HCT116 (cell line): Measurements from ENCODE around the gene CHD1. TPM values are rescaled to one million over a fixed set of nuclear protein-coding genes. Genes with fewer than 3 reads are reported as not detected.

Experiments used
- ATAC-seq: fragments of 200-7000 bp; cut with Tn5 transposase; 2 replicates; pipeline ENCODE4 v1.9.1; 2020; ENCODE audit warnings: mild to moderate bottlenecking, moderate library complexity
- BruUV-seq: library from RNA; stranded (reverse); fragments of 400-500 nt; replicated peaks from 2 replicates; lab custom pipeline; 2021; lab: Mats Ljungman, UMichigan
- CTCF ChIA-PET: fragments of 300-600 bp; sonication (Branson Sonifier 250); formaldehyde crosslinking; loops from one replicate; lab custom pipeline; 2021; ENCODE audit warnings: antibody characterized with exemption; lab: Charles Lee
- POLR2A ChIA-PET: fragments of 300-600, 350-600 bp; sonication (Branson Sonifier 250); formaldehyde crosslinking; loops from one replicate; lab custom pipeline; 2021; ENCODE audit warnings: antibody characterized with exemption; lab: Charles Lee
- RAD21 ChIA-PET, 2 experiments: fragments of 300-600 bp; sonication (Branson Sonifier 250); formaldehyde crosslinking; loops; one replicate each; lab custom pipeline; 2023; ENCODE audit warnings: low total read pairs in 2 of 2; ENCODE audit not compliant: uncharacterized antibody in 2 of 2, unreplicated experiment in 2 of 2, low non-redundant PET in 1 of 2; lab: Charles Lee
- DNase-seq: peaks from one replicate; pipeline ENCODE4 v3.0.0-alpha.2; 2010; ENCODE audit warnings: low read depth, low spot score
- H2AFZ ChIP-seq: fragments of 200-600 bp; shearing (Covaris generic), sonication (generic); 2 replicates; pipeline ENCODE4 v1.6.1; 2017; ENCODE audit warnings: low read depth, mixed run types, mixed read lengths, antibody characterized with exemption, low read length; ENCODE audit not compliant: poor library complexity, severe bottlenecking
- H3K27ac ChIP-seq: 2 replicates; pipeline ENCODE4 v1.5.1; 2012; ENCODE audit warnings: low read depth, low read length
- H3K27me3 ChIP-seq: fragments of 200-600 bp; sonication (generic); 2 replicates; pipeline ENCODE4 v1.6.1; 2016; ENCODE audit warnings: mixed run types, low read length, mixed read lengths; ENCODE audit not compliant: insufficient read depth
- H3K36me3 ChIP-seq, 2 experiments: fragments of 200-500 bp in 1 of 2; fragments of 200-600 bp in 1 of 2; sonication (Bioruptor generic) in 1 of 2; sonication (generic) in 1 of 2; 2 replicates each; pipeline versions ENCODE4 v1.5.1 to v1.6.1; 2014 to 2016; ENCODE audit warnings: low read length in 2 of 2, inconsistent platforms in 1 of 2, mixed read lengths in 1 of 2, mixed run types in 1 of 2; ENCODE audit not compliant: insufficient read depth in 2 of 2, control insufficient read depth in 1 of 2
- H3K4me1 ChIP-seq, 2 experiments: fragments of 200-600 bp in 1 of 2; sonication (generic) in 1 of 2; 2 replicates each; pipeline versions ENCODE4 v1.5.1 to v1.6.1; 2012 to 2017; ENCODE audit warnings: low read length in 2 of 2, inconsistent platforms in 1 of 2, mild to moderate bottlenecking in 1 of 2, mixed read lengths in 1 of 2, mixed run types in 1 of 2, moderate library complexity in 1 of 2; ENCODE audit not compliant: insufficient read depth in 2 of 2, control insufficient read depth in 1 of 2
- H3K4me2 ChIP-seq: fragments of 200-600 bp; sonication (generic); 2 replicates; pipeline ENCODE4 v1.6.1; 2017; ENCODE audit warnings: mixed run types, low read length, mixed read lengths
- H3K4me3 ChIP-seq, 2 experiments: fragments of 200-600 bp in 1 of 2; sonication (generic) in 1 of 2; replicated peaks in 1 of 2; 2 replicates each; pipeline ENCODE4 v1.5.1; 2011 to 2016; ENCODE audit warnings: low read length in 2 of 2, control low read depth in 1 of 2, low read depth in 1 of 2, mild to moderate bottlenecking in 1 of 2, mixed read lengths in 1 of 2, mixed run types in 1 of 2
- H3K79me2 ChIP-seq: fragments of 200-600 bp; sonication (generic); 2 replicates; pipeline ENCODE4 v1.6.1; 2017; ENCODE audit warnings: mild to moderate bottlenecking, mixed run types, low read length, moderate library complexity, mixed read lengths; ENCODE audit not compliant: insufficient read depth
- H3K9ac ChIP-seq: fragments of 200-600 bp; sonication (generic); 2 replicates; pipeline ENCODE4 v1.6.1; 2016; ENCODE audit warnings: low read length, mixed read lengths
- H3K9me2 ChIP-seq: fragments of 200-600 bp; sonication (generic), shearing (Covaris generic); 2 replicates; pipeline ENCODE4 v1.6.1; 2017; ENCODE audit warnings: mixed run types, mild to moderate bottlenecking, moderate library complexity; ENCODE audit not compliant: insufficient read depth
- H3K9me3 ChIP-seq, 2 experiments: fragments of 200-500 bp in 1 of 2; fragments of 200-600 bp in 1 of 2; sonication (Bioruptor generic) in 1 of 2; sonication (generic) in 1 of 2; 2 replicates each; pipeline ENCODE4 v1.6.1; 2014 to 2017; ENCODE audit warnings: low read length in 2 of 2, mixed read lengths in 2 of 2, inconsistent platforms in 1 of 2, low read depth in 1 of 2, mild to moderate bottlenecking in 1 of 2, mixed run types in 1 of 2, moderate library complexity in 1 of 2; ENCODE audit not compliant: control insufficient read depth in 1 of 2, insufficient read depth in 1 of 2
- H4K20me1 ChIP-seq: fragments of 200-600 bp; sonication (generic), shearing (Covaris generic); 2 replicates; pipeline ENCODE4 v1.6.1; 2017; ENCODE audit warnings: mixed run types, mild to moderate bottlenecking, moderate library complexity; ENCODE audit not compliant: insufficient read depth
- CEBPB ChIP-seq: IDR thresholded peaks from 2 replicates; pipeline ENCODE4 v1.6.1; 2012; ENCODE audit warnings: low read depth
- JUND ChIP-seq: IDR thresholded peaks from 2 replicates; pipeline ENCODE4 v1.6.1; 2012
- RAD21 ChIP-seq: IDR thresholded peaks from 2 replicates; pipeline ENCODE4 v1.6.1; 2012; ENCODE audit warnings: low read depth, mild to moderate bottlenecking
- SIN3A ChIP-seq: IDR thresholded peaks from 2 replicates; pipeline ENCODE4 v1.6.1; 2012; ENCODE audit warnings: low read depth
- SRF ChIP-seq: IDR thresholded peaks from 2 replicates; pipeline ENCODE4 v1.6.1; 2012; ENCODE audit warnings: low read depth
- intact Hi-C: fragments of 100-400 bp; cut with micrococcal nuclease; formaldehyde crosslinking; loops from 2 replicates; pipeline ENCODE4 v1.10.0; 2022
- total RNA-seq: library from RNA; stranded (reverse); gene quantifications from one replicate; pipeline ENCODE4 v1.2.1, GENCODE V29; 2021; ENCODE audit not compliant: unreplicated experiment
- TF ChIP-seq, protein P1 (sequence below): IDR thresholded peaks from 2 replicates; pipeline ENCODE4 v1.6.1; 2012
- TF ChIP-seq, protein P2 (sequence below), 3 experiments: fragments of 200-600 bp in 1 of 3; sonication (generic) in 1 of 3; IDR thresholded peaks in 2 of 3; conservative IDR thresholded peaks in 1 of 3; 2 replicates each; pipeline ENCODE4 v1.5.1; 2012 to 2017; ENCODE audit warnings: low read depth in 2 of 3, low read length in 2 of 3, antibody characterized with exemption in 1 of 3, borderline replicate concordance in 1 of 3, control low read depth in 1 of 3, mild to moderate bottlenecking in 1 of 3, mixed read lengths in 1 of 3, mixed run types in 1 of 3, moderate library complexity in 1 of 3; ENCODE audit not compliant: insufficient read depth in 1 of 3
- TF ChIP-seq, protein P3 (sequence below): IDR thresholded peaks from 2 replicates; pipeline ENCODE4 v1.6.1; 2012

CHD1 gene
- total RNA-seq, 1 experiment from 2014 or later = 43.9 TPM

- no peaks in the 10 kb centered on the region for H3K27me3 ChIP-seq
- no peak overlapping the region for H2AFZ ChIP-seq
- no peaks in the 10 kb centered on the region for H3K79me2 ChIP-seq
- intact Hi-C loops = loop anchor here (1.0 to 10.0 kb wide), 4 partner anchors 59 to 1830 kb away; no protein-coding TSS in a partner anchor
- ChIA-PET CTCF (interaction anchor here (1.0 kb wide), 1 partner anchor 24 kb away, joined by 3 read pairs; no protein-coding TSS in a partner anchor), POLR2A (no interaction called here), RAD21 (no interaction called here)
- no peak overlapping the region for H3K27ac ChIP-seq
- ATAC-seq (0 out of 2 replicates have a peak, but pooled peaks have one; percentile 30), DNase-seq (no peak)
- no peak overlapping the region for H3K9ac ChIP-seq
- no peaks in the 10 kb centered on the region for H3K9me3 ChIP-seq
- no peak overlapping the region for H3K4me2 ChIP-seq
- H3K36me3 ChIP-seq = no peaks in the 10 kb centered on the region
- BruUV-seq = no TSS peak
- H4K20me1 ChIP-seq = no peaks in the 10 kb centered on the region
- H3K4me3 ChIP-seq = no peak overlapping the region
- H3K4me1 ChIP-seq = no peaks in the 10 kb centered on the region
- H3K9me2 ChIP-seq = no peaks in the 10 kb centered on the region
- no peak for TF ChIP-seq JUND
- TF ChIP-seq, protein P1, sequence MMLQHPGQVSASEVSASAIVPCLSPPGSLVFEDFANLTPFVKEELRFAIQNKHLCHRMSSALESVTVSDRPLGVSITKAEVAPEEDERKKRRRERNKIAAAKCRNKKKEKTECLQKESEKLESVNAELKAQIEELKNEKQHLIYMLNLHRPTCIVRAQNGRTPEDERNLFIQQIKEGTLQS = no peak
- TF ChIP-seq, protein P2, sequence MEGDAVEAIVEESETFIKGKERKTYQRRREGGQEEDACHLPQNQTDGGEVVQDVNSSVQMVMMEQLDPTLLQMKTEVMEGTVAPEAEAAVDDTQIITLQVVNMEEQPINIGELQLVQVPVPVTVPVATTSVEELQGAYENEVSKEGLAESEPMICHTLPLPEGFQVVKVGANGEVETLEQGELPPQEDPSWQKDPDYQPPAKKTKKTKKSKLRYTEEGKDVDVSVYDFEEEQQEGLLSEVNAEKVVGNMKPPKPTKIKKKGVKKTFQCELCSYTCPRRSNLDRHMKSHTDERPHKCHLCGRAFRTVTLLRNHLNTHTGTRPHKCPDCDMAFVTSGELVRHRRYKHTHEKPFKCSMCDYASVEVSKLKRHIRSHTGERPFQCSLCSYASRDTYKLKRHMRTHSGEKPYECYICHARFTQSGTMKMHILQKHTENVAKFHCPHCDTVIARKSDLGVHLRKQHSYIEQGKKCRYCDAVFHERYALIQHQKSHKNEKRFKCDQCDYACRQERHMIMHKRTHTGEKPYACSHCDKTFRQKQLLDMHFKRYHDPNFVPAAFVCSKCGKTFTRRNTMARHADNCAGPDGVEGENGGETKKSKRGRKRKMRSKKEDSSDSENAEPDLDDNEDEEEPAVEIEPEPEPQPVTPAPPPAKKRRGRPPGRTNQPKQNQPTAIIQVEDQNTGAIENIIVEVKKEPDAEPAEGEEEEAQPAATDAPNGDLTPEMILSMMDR (IDR thresholded peaks at IDR 0.05 in 2 of 3, conservative IDR thresholded peaks at IDR 0.05 in 1 of 3; ENCODE audit: borderline replicate concordance in 1 of 3, insufficient read depth in 1 of 3, low read depth in 2 of 3, low read length in 2 of 3) = no peak
These were observed 101.1 kb downstream of the CHD1 start for GRCh38 chr5:98827588-98828284.

DNA sequence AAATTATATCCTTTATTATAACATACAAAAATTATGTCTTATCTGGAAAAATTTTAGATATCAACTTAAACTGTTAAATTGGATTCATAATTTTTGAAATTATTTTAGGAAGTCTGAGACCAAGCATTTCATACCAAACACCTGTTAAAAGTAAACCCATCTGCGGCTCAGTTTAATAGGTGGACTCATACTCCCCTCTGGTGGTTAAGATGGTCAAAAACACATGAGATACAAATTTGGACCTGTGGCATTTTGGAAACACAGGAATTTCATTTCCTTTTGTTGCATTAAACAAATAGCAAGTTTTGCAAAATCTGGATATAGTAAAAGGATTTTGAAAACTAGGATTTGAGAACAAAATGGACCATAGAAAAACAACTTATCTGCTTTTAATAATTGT, 101.6 kb downstream of the CHD1 start:
- ChIA-PET POLR2A (no interaction called here), RAD21 (no interaction called here), CTCF (no interaction called here)
- peak; percentile 45 for DNase-seq
- Histone ChIP-seq H3K4me1 (no peaks in the 10 kb centered on the region), H3K79me2 (no peaks in the 10 kb centered on the region), H4K20me1 (no peaks in the 10 kb centered on the region), H3K4me3 (no peak overlapping the region), H3K36me3 (no peaks in the 10 kb centered on the region), H3K27me3 (no peaks in the 10 kb centered on the region), H3K9ac (no peak overlapping the region), H3K9me2 (no peaks in the 10 kb centered on the region), H2AFZ (no peak overlapping the region), H3K9me3 (no peaks in the 10 kb centered on the region), H3K4me2 (no peak overlapping the region), H3K27ac (no peak overlapping the region)
- ATAC-seq = peak; percentile 73
- TF ChIP-seq SIN3A (no peak), CEBPB (no peak), SRF (no peak), RAD21 (peak; percentile 78)
- TF ChIP-seq, protein P3, sequence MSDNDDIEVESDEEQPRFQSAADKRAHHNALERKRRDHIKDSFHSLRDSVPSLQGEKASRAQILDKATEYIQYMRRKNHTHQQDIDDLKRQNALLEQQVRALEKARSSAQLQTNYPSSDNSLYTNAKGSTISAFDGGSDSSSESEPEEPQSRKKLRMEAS = no peak
- TF ChIP-seq, protein P2 (IDR thresholded peaks at IDR 0.05 in 2 of 3, conservative IDR thresholded peaks at IDR 0.05 in 1 of 3; ENCODE audit: borderline replicate concordance in 1 of 3, insufficient read depth in 1 of 3, low read depth in 2 of 3, low read length in 2 of 3) = peak; percentile 28 to 65 (median 58); a peak in 5 of 6 replicates
- no TSS peak for BruUV-seq
- intact Hi-C loops = loop anchor here (1.0 to 10.0 kb wide), 4 partner anchors 58 to 1830 kb away; no protein-coding TSS in a partner anchor
